HG02981 (cell line): ENCODE data around the gene E2F4.

Experiments used
- ATAC-seq: cut with Tn5 transposase; IDR thresholded peaks from one replicate; pipeline ENCODE4 v1.9.1; 2021; ENCODE audit warnings: mild to moderate bottlenecking, moderate library complexity; ENCODE audit not compliant: unreplicated experiment

The E2F4 gene

DNA sequence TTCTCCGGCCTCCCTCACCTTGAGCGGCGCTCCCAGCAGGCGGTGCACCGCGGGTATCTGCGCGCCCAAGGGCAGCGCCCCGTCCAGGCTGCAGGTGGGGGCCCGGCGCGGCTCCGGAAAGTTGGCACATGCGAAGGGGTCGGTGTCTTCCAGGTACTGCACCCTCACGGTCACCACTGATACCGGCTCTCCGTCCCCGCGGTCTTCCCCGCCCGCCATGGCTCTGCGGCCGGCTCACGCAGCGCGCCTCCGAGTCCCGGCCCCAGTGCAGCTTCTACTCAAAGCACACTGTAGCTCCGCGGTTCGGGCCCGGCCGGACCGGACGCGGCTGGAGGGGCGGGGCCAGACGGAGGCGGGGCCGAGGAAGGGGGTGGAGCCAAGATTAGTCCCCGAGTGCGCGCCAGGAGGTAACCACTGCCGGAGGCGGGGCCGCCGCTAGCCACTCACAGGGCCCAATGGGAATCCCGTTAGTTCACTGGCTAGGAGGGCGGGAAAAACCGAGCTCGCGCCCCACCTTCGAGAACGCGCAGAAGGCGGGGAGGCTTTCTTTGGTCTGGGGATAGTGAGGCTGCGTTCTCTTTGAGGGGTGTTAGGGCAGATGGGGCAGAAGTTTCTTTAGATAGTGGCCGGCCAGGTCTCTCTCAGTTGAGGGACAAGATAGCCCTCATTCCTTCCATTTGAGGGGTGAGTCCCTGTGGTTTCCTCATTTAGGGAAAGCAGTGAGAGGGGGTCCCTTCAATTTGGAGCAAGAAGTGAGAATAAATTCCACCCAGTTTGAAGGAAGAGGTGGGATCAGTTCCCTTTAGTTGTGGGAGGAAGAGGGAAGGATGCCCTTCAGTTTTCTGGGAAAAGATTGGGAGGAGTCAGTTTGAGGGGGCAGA is 55.5 kb downstream of the E2F4 start, which contains the start of gene FHOD1:
Gene FHOD1 (minus strand): TSS at position 290 of the 881 bp plus-strand sequence. CDS start 71 bp downstream, at position 219.
- ATAC-seq = peak; percentile 42

DNA sequence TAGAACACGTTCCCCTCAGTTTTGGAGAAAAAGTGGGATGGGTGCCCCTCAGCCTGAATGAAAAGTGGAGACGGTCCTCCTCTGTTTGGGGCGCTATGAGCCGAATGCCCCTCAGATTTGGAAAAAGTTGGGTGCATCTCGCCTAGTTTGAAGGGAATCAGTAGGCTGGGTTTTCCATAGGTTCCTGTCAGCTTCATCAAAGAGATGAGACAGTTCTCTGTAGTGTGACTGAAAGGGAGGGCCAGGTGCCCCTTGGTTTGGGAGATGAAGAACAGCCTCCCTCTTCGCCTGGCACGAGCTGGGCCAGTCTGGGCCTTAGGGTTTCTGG is 56.1 kb downstream of the E2F4 start:
- ATAC-seq = no peak
